GM12878 (cell line): ENCODE results near the gene STAT3. TPM values are rescaled to one million over a fixed set of nuclear protein-coding genes. Genes with fewer than 3 reads are reported as not detected.

Experiments
- ASH2L ChIP-seq: fragments of 300-600, 200-600 bp; sonication (generic); IDR thresholded peaks from 2 replicates; pipeline ENCODE4 v1.6.1; 2017; ENCODE audit warnings: low read depth, mild to moderate bottlenecking, borderline replicate concordance
- ATF7 ChIP-seq: fragments of 450-650 bp; IDR thresholded peaks from 2 replicates; pipeline ENCODE4 v1.6.1; 2016; ENCODE audit warnings: low read depth, mild to moderate bottlenecking
- BMI1 ChIP-seq: fragments of 450-650 bp; IDR thresholded peaks from 2 replicates; pipeline ENCODE4 v1.6.1; 2016; ENCODE audit warnings: mild to moderate bottlenecking, moderate library complexity, borderline replicate concordance
- CHD1 ChIP-seq: IDR thresholded peaks from 2 replicates; pipeline ENCODE4 v1.6.1; 2012; ENCODE audit warnings: low read depth, low read length, improper control_type of control experiment
- CTCF ChIP-seq, 3 experiments: IDR thresholded peaks in 2 of 3; conservative IDR thresholded peaks in 1 of 3; 2 replicates each; pipeline ENCODE4 v1.5.1; 2011; ENCODE audit warnings: low read depth in 3 of 3, low read length in 3 of 3, mild to moderate bottlenecking in 3 of 3, control low read depth in 2 of 3, moderate library complexity in 2 of 3, inconsistent platforms in 1 of 3, mixed read lengths in 1 of 3; ENCODE audit not compliant: control insufficient read depth in 2 of 3, insufficient read depth in 1 of 3; ENCODE audit errors: extremely low read depth in 1 of 3
- ESRRA ChIP-seq: IDR thresholded peaks from 2 replicates; pipeline ENCODE4 v1.6.1; 2012; ENCODE audit warnings: mild to moderate bottlenecking, low read length, improper control_type of control experiment
- IKZF1 ChIP-seq: fragments of 450-650 bp; conservative IDR thresholded peaks from 2 replicates; pipeline ENCODE4 v1.6.1; 2017; ENCODE audit warnings: antibody characterized with exemption, mild to moderate bottlenecking
- IKZF2 ChIP-seq, 2 experiments: fragments of 450-650 bp; IDR thresholded peaks; 2 replicates each; pipeline ENCODE4 v1.6.1; 2017; ENCODE audit warnings: mild to moderate bottlenecking in 2 of 2, moderate library complexity in 2 of 2
- NFYA ChIP-seq: IDR thresholded peaks from 2 replicates; pipeline ENCODE4 v1.6.1; 2011; ENCODE audit warnings: low read depth, mild to moderate bottlenecking, low read length, improper control_type of control experiment, borderline replicate concordance
- PRDM15 ChIP-seq: fragments of 450-650 bp; formaldehyde crosslinking; IDR thresholded peaks from 2 replicates; pipeline ENCODE4 v1.4.0; 2020; ENCODE audit warnings: mild to moderate bottlenecking, moderate library complexity
- RBBP5 ChIP-seq: fragments of 200-600 bp; sonication (generic); conservative IDR thresholded peaks from 2 replicates; pipeline ENCODE4 v1.6.1; 2016
- RCOR1 ChIP-seq: conservative IDR thresholded peaks from 2 replicates; pipeline ENCODE4 v1.6.1; 2012; ENCODE audit warnings: low read depth, low read length, improper control_type of control experiment
- SMAD1 ChIP-seq: fragments of 450-650 bp; IDR thresholded peaks from 2 replicates; pipeline ENCODE4 v1.6.1; 2018; ENCODE audit warnings: mild to moderate bottlenecking, low read depth; ENCODE audit not compliant: partially characterized antibody
- STAT3 ChIP-seq: IDR thresholded peaks from 2 replicates; pipeline ENCODE4 v1.6.1; 2011; ENCODE audit warnings: low read depth, low read length, improper control_type of control experiment
- TCF12 ChIP-seq: IDR thresholded peaks from 2 replicates; pipeline ENCODE4 v1.6.1; 2011; ENCODE audit warnings: low read depth, mild to moderate bottlenecking, low read length
- polyA plus RNA-seq, 11 experiments: library from polyadenylated mRNA; depleted of rRNA in 4 of 11; unstranded in 6 of 11; stranded (reverse) in 5 of 11; fragments of >200 nt; fragmentation: Nextera tagmentation in 4 of 11; fragmentation: Illumina TruSeq in 1 of 11; extraction: Ambion mirVana in 4 of 11; extraction: Trizol in 1 of 11; gene quantifications; 1 replicate in 1 of 11; 2 replicates in 10 of 11; pipeline versions ENCODE4 v1.2.1 to v1.2.3, GENCODE V29; 2011 to 2016; ENCODE audit warnings: inconsistent platforms in 2 of 11, missing spikeins in 2 of 11, low read depth in 1 of 11
- total RNA-seq, 4 experiments: library from RNA; depleted of rRNA in 3 of 4; stranded (reverse); fragments of >200 nt in 3 of 4; fragmentation: Illumina TruSeq in 1 of 4; extraction: Trizol in 1 of 4; gene quantifications; 2 replicates each; pipeline versions ENCODE4 v1.2.1 to v1.2.3, GENCODE V29; 2013 to 2021

The STAT3 gene
- total and polyA plus RNA-seq, 10 of the 15 experiments (the other 5 are each of a cell fraction or from before 2014, with no cell fraction given): 18.4 to 96.4 (median 60.9) TPM

GRCh38 chr17:42387661-42388380 lies 421 bp downstream of the STAT3 start (continued):
- no peak for TF ChIP-seq NFYA
- no peak for TF ChIP-seq RBBP5
- TF ChIP-seq BMI1: no peak
- TF ChIP-seq RCOR1: no peak
- TF ChIP-seq TCF12: no peak
- no peak for TF ChIP-seq STAT3
- no peak for TF ChIP-seq ATF7
- TF ChIP-seq ASH2L: 0 out of 2 replicates have a peak, but pooled peaks have one; percentile 31
- no peak for TF ChIP-seq ESRRA
- TF ChIP-seq IKZF2 (IDR thresholded peaks at IDR 0.05): 0 out of 4 replicates have a peak, but pooled peaks of 1 of the 2 experiments have one; percentile 26
- peak; percentile 39 for TF ChIP-seq SMAD1
- TF ChIP-seq IKZF1: peak; percentile 78; the same call in 1 of the 2 replicates
- TF ChIP-seq CTCF (IDR thresholded peaks at IDR 0.05 in 2 of 3, conservative IDR thresholded peaks at IDR 0.05 in 1 of 3; ENCODE audit: control insufficient read depth in 2 of 3, extremely low read depth in 1 of 3, insufficient read depth in 1 of 3, low read depth in 3 of 3, low read length in 3 of 3): no peak
- 0 out of 2 replicates have a peak, but pooled peaks have one; percentile 5 for TF ChIP-seq CHD1
- no peak for TF ChIP-seq PRDM15
